Measurements from ENCODE around the gene NF2.
A peak's percentile ranks its signal among the peaks of the same experiment; 100 is the strongest.

NF2 gene

GRCh38 chr22:29637181-29637580, 33.7 kb downstream of the NF2 start:
- no peaks in the 10 kb centered on the region for H3K9me3 ChIP-seq (ENCODE audit: insufficient read depth, low read depth, low read length)
- H3K36me3 ChIP-seq (ENCODE audit: insufficient read depth, low read length): peaks cover 20% of the 10 kb centered on the region
- peaks cover 47% of the 10 kb centered on the region for H3K4me1 ChIP-seq (ENCODE audit: insufficient read depth, low read length, poor library complexity, severe bottlenecking)
- peaks cover 47% of the 10 kb centered on the region for H3K79me2 ChIP-seq (ENCODE audit: insufficient read depth, low read length)
- no peak for TF ChIP-seq EZH2phosphoT487 (IDR thresholded peaks at IDR 0.05; ENCODE audit: borderline replicate concordance)
- TF ChIP-seq, protein P1, sequence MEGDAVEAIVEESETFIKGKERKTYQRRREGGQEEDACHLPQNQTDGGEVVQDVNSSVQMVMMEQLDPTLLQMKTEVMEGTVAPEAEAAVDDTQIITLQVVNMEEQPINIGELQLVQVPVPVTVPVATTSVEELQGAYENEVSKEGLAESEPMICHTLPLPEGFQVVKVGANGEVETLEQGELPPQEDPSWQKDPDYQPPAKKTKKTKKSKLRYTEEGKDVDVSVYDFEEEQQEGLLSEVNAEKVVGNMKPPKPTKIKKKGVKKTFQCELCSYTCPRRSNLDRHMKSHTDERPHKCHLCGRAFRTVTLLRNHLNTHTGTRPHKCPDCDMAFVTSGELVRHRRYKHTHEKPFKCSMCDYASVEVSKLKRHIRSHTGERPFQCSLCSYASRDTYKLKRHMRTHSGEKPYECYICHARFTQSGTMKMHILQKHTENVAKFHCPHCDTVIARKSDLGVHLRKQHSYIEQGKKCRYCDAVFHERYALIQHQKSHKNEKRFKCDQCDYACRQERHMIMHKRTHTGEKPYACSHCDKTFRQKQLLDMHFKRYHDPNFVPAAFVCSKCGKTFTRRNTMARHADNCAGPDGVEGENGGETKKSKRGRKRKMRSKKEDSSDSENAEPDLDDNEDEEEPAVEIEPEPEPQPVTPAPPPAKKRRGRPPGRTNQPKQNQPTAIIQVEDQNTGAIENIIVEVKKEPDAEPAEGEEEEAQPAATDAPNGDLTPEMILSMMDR (conservative IDR thresholded peaks at IDR 0.05; ENCODE audit: low read length): no peak
- H3K9ac ChIP-seq (ENCODE audit: low read depth, low read length, poor library complexity, severe bottlenecking): no peak overlapping the region
- H2AFZ ChIP-seq (ENCODE audit: low read length): no peak overlapping the region
- no peaks in the 10 kb centered on the region for H3K27me3 ChIP-seq (ENCODE audit: insufficient read depth, low read length, poor library complexity, severe bottlenecking)
- no peak overlapping the region for H3K4me2 ChIP-seq (ENCODE audit: low read depth, low read length, poor library complexity, severe bottlenecking)
- H3K4me3 ChIP-seq (ENCODE audit: low read length, poor library complexity, severe bottlenecking): no peak overlapping the region
- peaks cover 6% of the 10 kb centered on the region for H4K20me1 ChIP-seq (ENCODE audit: insufficient read depth, low read length, poor library complexity, severe bottlenecking)
- H3F3A ChIP-seq (ENCODE audit: low read depth): peaks cover 16% of the 10 kb centered on the region; the same call in 1 of the 2 replicates
- H3K9me2 ChIP-seq (replicated peaks; ENCODE audit: low read depth, low read length): no peaks in the 10 kb centered on the region

DNA sequence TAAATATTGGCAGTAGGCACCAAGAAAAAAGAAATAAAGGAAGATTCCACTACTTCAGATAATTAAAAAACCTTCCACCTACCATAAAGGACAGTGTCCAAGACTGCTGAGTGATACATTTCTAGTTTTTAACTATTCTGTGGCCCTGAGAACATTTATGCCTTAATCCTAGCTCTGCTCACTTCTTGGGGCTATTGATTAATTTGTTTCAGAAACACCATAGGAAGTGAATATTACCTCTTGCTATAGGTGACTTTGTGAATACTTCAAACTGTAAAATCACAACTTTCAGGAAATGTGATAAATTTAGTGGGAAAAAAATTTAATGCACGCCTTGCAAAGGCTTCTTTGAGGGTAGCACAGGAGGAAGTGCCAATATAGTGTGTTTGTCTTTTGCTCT, 35.2 kb downstream of the NF2 start:
- Histone ChIP-seq H2AFZ (ENCODE audit: low read length) (no peak overlapping the region), H3K9me3 (ENCODE audit: insufficient read depth, low read depth, low read length) (no peaks in the 10 kb centered on the region), H3K9ac (ENCODE audit: low read depth, low read length, poor library complexity, severe bottlenecking) (peak overlapping the region; percentile 32), H3K79me2 (ENCODE audit: insufficient read depth, low read length) (peaks cover 36% of the 10 kb centered on the region), H3F3A (ENCODE audit: low read depth) (peaks cover 19% of the 10 kb centered on the region; the same call in 1 of the 2 replicates), H3K4me3 (ENCODE audit: low read length, poor library complexity, severe bottlenecking) (no peak overlapping the region), H3K4me1 (ENCODE audit: insufficient read depth, low read length, poor library complexity, severe bottlenecking) (peaks cover 43% of the 10 kb centered on the region), H3K27me3 (ENCODE audit: insufficient read depth, low read length, poor library complexity, severe bottlenecking) (no peaks in the 10 kb centered on the region), H3K9me2 (replicated peaks; ENCODE audit: low read depth, low read length) (no peaks in the 10 kb centered on the region), H3K36me3 (ENCODE audit: insufficient read depth, low read length) (peaks cover 20% of the 10 kb centered on the region), H3K4me2 (ENCODE audit: low read depth, low read length, poor library complexity, severe bottlenecking) (no peak overlapping the region), H4K20me1 (ENCODE audit: insufficient read depth, low read length, poor library complexity, severe bottlenecking) (peaks cover 6% of the 10 kb centered on the region)
- TF ChIP-seq, protein P1 (conservative IDR thresholded peaks at IDR 0.05; ENCODE audit: low read length): no peak
- no peak for TF ChIP-seq EZH2phosphoT487 (IDR thresholded peaks at IDR 0.05; ENCODE audit: borderline replicate concordance)

GRCh38 chr22:29639096-29639495, 35.7 kb downstream of the NF2 start:
- Histone ChIP-seq H3K9me2 (replicated peaks; ENCODE audit: low read depth, low read length) (no peaks in the 10 kb centered on the region), H3K36me3 (ENCODE audit: insufficient read depth, low read length) (peaks cover 20% of the 10 kb centered on the region), H3K27me3 (ENCODE audit: insufficient read depth, low read length, poor library complexity, severe bottlenecking) (no peaks in the 10 kb centered on the region), H3K9ac (ENCODE audit: low read depth, low read length, poor library complexity, severe bottlenecking) (peak overlapping the region; percentile 32), H3F3A (ENCODE audit: low read depth) (peaks cover 19% of the 10 kb centered on the region; the same call in 1 of the 2 replicates), H3K4me3 (ENCODE audit: low read length, poor library complexity, severe bottlenecking) (no peak overlapping the region), H3K4me1 (ENCODE audit: insufficient read depth, low read length, poor library complexity, severe bottlenecking) (peaks cover 38% of the 10 kb centered on the region), H3K4me2 (ENCODE audit: low read depth, low read length, poor library complexity, severe bottlenecking) (no peak overlapping the region), H2AFZ (ENCODE audit: low read length) (no peak overlapping the region), H4K20me1 (ENCODE audit: insufficient read depth, low read length, poor library complexity, severe bottlenecking) (peaks cover 6% of the 10 kb centered on the region), H3K9me3 (ENCODE audit: insufficient read depth, low read depth, low read length) (no peaks in the 10 kb centered on the region), H3K79me2 (ENCODE audit: insufficient read depth, low read length) (peaks cover 32% of the 10 kb centered on the region)
- no peak for TF ChIP-seq EZH2phosphoT487 (IDR thresholded peaks at IDR 0.05; ENCODE audit: borderline replicate concordance)
- TF ChIP-seq, protein P1 (conservative IDR thresholded peaks at IDR 0.05; ENCODE audit: low read length): no peak
